Mesothelial cell of epicardium (in vitro differentiated cells): ENCODE data around the gene HLA-F. TPM values are rescaled to one million over a fixed set of nuclear protein-coding genes. Genes with fewer than 3 reads are reported as not detected.
A peak's percentile ranks its signal among the peaks of the same experiment; 100 is the strongest.

Experiments used
- DNase-seq, 2 experiments: peaks; one replicate each; pipeline ENCODE4 v3.0.0; 2021; ENCODE audit warnings: low spot score in 2 of 2; ENCODE audit not compliant: unreplicated experiment in 2 of 2
- H3K27ac Mint-ChIP-seq: 2 replicates; pipeline ENCODE4 v1.8.0; 2021; ENCODE audit warnings: mixed read lengths
- H3K27me3 Mint-ChIP-seq: 2 replicates; pipeline ENCODE4 v1.8.0; 2021; ENCODE audit warnings: low read depth, mixed read lengths
- H3K36me3 Mint-ChIP-seq: 2 replicates; pipeline ENCODE4 v1.8.0; 2021; ENCODE audit warnings: mixed read lengths
- H3K4me1 Mint-ChIP-seq: 2 replicates; pipeline ENCODE4 v1.8.0; 2021; ENCODE audit warnings: mixed read lengths
- H3K4me3 Mint-ChIP-seq: 2 replicates; pipeline ENCODE4 v1.8.0; 2021; ENCODE audit warnings: mild to moderate bottlenecking, moderate library complexity, mixed read lengths
- H3K9me3 Mint-ChIP-seq: 2 replicates; pipeline ENCODE4 v1.8.0; 2021; ENCODE audit warnings: mixed read lengths
- CTCF ChIP-seq: fragments of 200-600 bp; sonication (generic); IDR thresholded peaks from one replicate; pipeline ENCODE4 v1.5.0; 2021; ENCODE audit warnings: antibody characterized with exemption; ENCODE audit not compliant: unreplicated experiment
- total RNA-seq: library from RNA; stranded (reverse); gene quantifications from 3 replicates; pipeline ENCODE4 v1.2.1, GENCODE V29; 2021

HLA-F gene
- total RNA-seq, 1 donor from 2014 or later, result 2.1 TPM

GRCh38 chr6:29745855-29746449 lies 22.7 kb downstream of the HLA-F start:
- Mint-ChIP-seq H3K9me3 (no peaks in the 10 kb centered on the region), H3K27ac (no peak overlapping the region), H3K36me3 (no peaks in the 10 kb centered on the region), H3K4me1 (peaks cover 8% of the 10 kb centered on the region), H3K27me3 (peaks cover 86% of the 10 kb centered on the region), H3K4me3 (no peak overlapping the region)
- TF ChIP-seq CTCF, result no peak
- DNase-seq, result no peak

- Mint-ChIP-seq H3K4me1 (peaks cover 8% of the 10 kb centered on the region), H3K9me3 (no peaks in the 10 kb centered on the region), H3K36me3 (no peaks in the 10 kb centered on the region), H3K4me3 (no peak overlapping the region), H3K27ac (no peak overlapping the region), H3K27me3 (peaks cover 96% of the 10 kb centered on the region)
- DNase-seq, result no peak
- no peak for TF ChIP-seq CTCF
These were observed 23.8 kb downstream of the HLA-F start for GRCh38 chr6:29746846-29747687.

- no peak for TF ChIP-seq CTCF
- Mint-ChIP-seq H3K4me3 (peak overlapping the region; percentile 82), H3K9me3 (no peaks in the 10 kb centered on the region), H3K27me3 (peaks cover 96% of the 10 kb centered on the region), H3K36me3 (no peaks in the 10 kb centered on the region), H3K27ac (no peak overlapping the region), H3K4me1 (peaks cover 8% of the 10 kb centered on the region)
- DNase-seq, result no peak
These were observed 24.5 kb downstream of the HLA-F start for GRCh38 chr6:29747688-29748250.

DNA sequence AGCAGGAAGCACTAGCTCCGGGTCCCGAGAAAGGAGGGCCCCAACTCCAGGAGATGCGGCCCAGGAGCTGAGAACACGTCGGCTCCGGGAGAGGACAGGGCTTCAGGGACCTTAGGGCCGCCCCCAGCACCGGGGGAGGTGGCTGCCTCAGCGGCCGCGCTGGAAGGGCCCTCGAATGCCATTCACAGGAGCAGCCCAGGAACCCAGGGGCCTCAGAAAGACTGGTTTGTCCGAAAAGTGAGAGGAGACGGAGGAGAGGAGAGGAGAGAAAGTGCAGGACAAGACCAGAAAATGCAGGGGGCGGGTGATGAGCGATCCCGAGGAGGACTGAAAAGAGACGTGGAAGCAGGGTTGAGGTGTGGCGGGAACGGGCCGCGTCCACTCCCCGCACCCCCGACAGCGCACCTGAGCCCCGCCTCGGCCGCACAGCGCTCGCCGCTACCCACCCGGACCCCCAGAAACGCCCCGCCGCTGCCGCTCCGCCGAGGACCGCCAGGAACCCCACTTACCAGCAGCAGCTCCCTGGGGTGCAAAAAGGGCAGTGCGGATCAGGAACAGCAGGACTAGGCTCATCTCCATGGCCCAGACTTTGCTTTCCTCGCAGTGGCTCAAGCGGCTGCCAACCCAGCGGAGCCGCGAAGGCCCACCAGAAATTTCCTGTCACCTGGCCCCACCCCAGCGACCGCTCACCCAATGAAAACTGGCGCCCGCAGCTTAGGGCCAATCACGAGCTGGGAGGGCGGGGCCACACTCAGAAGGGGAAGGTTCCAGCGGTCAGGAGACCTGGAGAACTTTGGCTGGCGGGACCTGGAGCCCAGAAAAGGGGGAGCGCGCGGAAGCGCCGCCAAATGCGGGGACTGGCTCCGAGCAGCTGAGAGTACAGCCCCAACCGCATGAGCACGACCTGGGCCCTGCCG lies 25.4 kb downstream of the HLA-F start:
- Mint-ChIP-seq H3K4me3 (peak overlapping the region; percentile 82), H3K27ac (no peak overlapping the region), H3K36me3 (no peaks in the 10 kb centered on the region), H3K9me3 (no peaks in the 10 kb centered on the region), H3K27me3 (peaks cover 95% of the 10 kb centered on the region), H3K4me1 (peaks cover 11% of the 10 kb centered on the region)
- TF ChIP-seq CTCF, result no peak
- DNase-seq, result peak; percentile 63 to 84

DNA sequence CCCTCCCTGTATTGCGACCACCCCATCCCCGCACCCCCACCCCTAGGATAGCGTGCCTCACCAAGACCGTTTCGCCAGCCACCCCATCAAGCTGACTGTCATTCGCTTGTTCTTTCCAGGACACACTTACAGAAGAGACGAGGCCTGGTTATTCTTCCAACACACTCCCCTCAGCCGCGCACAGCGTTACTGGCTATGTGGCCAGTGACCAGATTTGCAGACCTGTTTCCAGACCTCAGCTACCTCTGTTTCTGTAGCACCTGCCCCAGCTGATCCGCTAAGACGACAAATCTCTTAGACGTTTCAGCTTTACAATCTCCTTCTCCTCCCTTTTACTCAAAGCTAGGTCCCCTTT lies 26.1 kb downstream of the HLA-F start:
- Mint-ChIP-seq H3K27ac (no peak overlapping the region), H3K4me1 (peaks cover 11% of the 10 kb centered on the region), H3K27me3 (peaks cover 93% of the 10 kb centered on the region), H3K36me3 (no peaks in the 10 kb centered on the region), H3K4me3 (peak overlapping the region; percentile 82), H3K9me3 (no peaks in the 10 kb centered on the region)
- DNase-seq, result no peak
- no peak for TF ChIP-seq CTCF
